Tibial nerve (tissue), 4 donors: ENCODE results near the gene COL6A2. TPM values are rescaled to one million over a fixed set of nuclear protein-coding genes. Genes with fewer than 3 reads are reported as not detected.

ENCODE experiments used
- DNase-seq, 2 donors: peaks; one replicate each; pipeline ENCODE4 v3.0.0-alpha.2; 2019; ENCODE audit warnings: low spot score in 2 of 2
- H3K27ac ChIP-seq, 4 donors: fragments of 200-600 bp; sonication (generic) in 3 of 4; one replicate each; pipeline ENCODE4 v1.5.1; 2017 to 2019; ENCODE audit warnings: mild to moderate bottlenecking in 1 of 4
- H3K27me3 ChIP-seq, 2 donors: fragments of 200-600 bp; sonication (generic) in 1 of 2; one replicate each; pipeline versions ENCODE4 v1.5.1 to v1.6.0; 2017 to 2019
- H3K36me3 ChIP-seq, 3 donors: fragments of 200-600 bp; sonication (generic); one replicate each; pipeline ENCODE4 v1.5.1; 2018 to 2019
- H3K4me1 ChIP-seq, 4 donors: fragments of 200-600 bp; sonication (generic) in 3 of 4; one replicate each; pipeline ENCODE4 v1.5.1; 2017 to 2019
- H3K4me3 ChIP-seq, 4 donors: fragments of 200-600 bp; sonication (generic) in 3 of 4; one replicate each; pipeline ENCODE4 v1.5.1; 2017 to 2019; ENCODE audit warnings: mild to moderate bottlenecking in 1 of 4, moderate library complexity in 1 of 4
- H3K9me3 ChIP-seq, 4 donors: fragments of 200-600 bp; sonication (generic) in 3 of 4; one replicate each; pipeline ENCODE4 v1.5.1; 2017 to 2019
- EP300 ChIP-seq, 2 donors: sonication (generic); formaldehyde crosslinking; IDR thresholded peaks; one replicate each; pipeline ENCODE4 v1.6.1; 2017; ENCODE audit warnings: antibody characterized with exemption in 2 of 2, mild to moderate bottlenecking in 1 of 2
- POLR2A ChIP-seq, 2 donors: fragments of 450-650 bp; IDR thresholded peaks; one replicate each; pipeline ENCODE4 v1.6.1; 2017; ENCODE audit warnings: antibody characterized with exemption in 2 of 2, mild to moderate bottlenecking in 2 of 2, moderate library complexity in 2 of 2
- WGBS, 2 donors: methylation state at CpG; one replicate each; pipeline ENCODE4 v1.1.5; 2018; 5-methylcytosine and 5-hydroxymethylcytosine counted together
- total RNA-seq, 4 donors: library from RNA; depleted of rRNA; stranded (reverse); fragments of >200 nt; gene quantifications; one replicate each; pipeline ENCODE4 v1.1.0, GENCODE V29; 2016
- TF ChIP-seq, protein P1 (sequence below), 5 experiments: fragments of 200-600 bp in 3 of 5; fragments of 450-650 bp in 2 of 5; sonication (generic) in 3 of 5; IDR thresholded peaks; one replicate each; pipeline ENCODE4 v1.5.1; 2016 to 2019; ENCODE audit warnings: antibody characterized with exemption in 5 of 5, mild to moderate bottlenecking in 3 of 5, moderate library complexity in 2 of 5

COL6A2 gene
- total RNA-seq, 4 donors from 2014 or later = 470 to 1,210 (median 744) TPM

- no peak overlapping the region for H3K27ac ChIP-seq
- no peak for DNase-seq
- 85 to 88% methylated on average over 28 to 43 of the region's 45 CpGs for WGBS, 2 donors
These were observed 31.1 kb downstream of the COL6A2 start for GRCh38 chr21:46128933-46129571.

DNA sequence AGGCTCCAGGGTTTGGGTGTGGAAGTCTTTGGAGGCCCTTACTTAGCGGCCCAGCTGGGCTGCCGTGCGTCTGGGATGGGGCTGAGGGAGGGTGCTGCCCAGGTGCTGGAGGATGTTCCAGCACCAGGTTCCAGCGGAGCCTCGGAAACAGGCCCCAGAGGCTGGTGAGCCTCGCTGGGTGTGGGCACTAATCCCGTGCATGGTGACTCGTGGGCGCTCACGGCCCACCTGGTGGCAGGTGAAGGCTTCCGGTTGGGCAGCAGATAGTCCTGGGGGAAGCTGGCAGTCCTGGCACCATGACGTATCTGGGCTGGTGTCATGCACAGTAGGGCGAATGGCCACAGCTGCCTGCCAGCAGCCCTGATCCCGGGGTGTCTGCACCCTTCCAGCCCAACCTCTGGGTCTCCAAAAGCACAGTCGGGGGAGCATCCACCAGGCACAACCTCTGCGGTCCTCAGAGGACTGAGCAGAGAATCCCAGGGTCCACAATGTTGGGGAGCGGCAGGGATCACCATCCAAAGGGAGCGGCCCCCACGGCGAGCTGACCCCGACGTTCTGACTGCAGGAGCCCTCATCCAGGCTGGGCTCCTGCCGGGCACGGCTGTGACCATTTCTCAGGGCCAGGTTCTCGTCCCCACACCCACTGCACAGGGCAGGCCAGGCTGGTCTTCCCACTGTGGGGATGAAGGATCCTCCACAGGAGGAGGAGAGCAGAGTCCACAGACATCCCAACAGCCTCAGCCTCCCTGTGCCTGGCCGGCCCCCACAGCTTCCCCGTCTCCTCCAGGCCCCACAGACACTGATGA is 32.1 kb downstream of the COL6A2 start:
- H3K9me3 ChIP-seq = no peaks in the 10 kb centered on the region
- H3K27me3 ChIP-seq = no peaks in the 10 kb centered on the region
- no peak for TF ChIP-seq EP300 (IDR thresholded peaks at IDR 0.05)
- TF ChIP-seq, protein P1, sequence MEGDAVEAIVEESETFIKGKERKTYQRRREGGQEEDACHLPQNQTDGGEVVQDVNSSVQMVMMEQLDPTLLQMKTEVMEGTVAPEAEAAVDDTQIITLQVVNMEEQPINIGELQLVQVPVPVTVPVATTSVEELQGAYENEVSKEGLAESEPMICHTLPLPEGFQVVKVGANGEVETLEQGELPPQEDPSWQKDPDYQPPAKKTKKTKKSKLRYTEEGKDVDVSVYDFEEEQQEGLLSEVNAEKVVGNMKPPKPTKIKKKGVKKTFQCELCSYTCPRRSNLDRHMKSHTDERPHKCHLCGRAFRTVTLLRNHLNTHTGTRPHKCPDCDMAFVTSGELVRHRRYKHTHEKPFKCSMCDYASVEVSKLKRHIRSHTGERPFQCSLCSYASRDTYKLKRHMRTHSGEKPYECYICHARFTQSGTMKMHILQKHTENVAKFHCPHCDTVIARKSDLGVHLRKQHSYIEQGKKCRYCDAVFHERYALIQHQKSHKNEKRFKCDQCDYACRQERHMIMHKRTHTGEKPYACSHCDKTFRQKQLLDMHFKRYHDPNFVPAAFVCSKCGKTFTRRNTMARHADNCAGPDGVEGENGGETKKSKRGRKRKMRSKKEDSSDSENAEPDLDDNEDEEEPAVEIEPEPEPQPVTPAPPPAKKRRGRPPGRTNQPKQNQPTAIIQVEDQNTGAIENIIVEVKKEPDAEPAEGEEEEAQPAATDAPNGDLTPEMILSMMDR (IDR thresholded peaks at IDR 0.05) = no peak
- no peak for TF ChIP-seq POLR2A (IDR thresholded peaks at IDR 0.05)
- H3K4me3 ChIP-seq = no peak overlapping the region
- no peak for DNase-seq
- H3K4me1 ChIP-seq = no peaks in the 10 kb centered on the region
- H3K27ac ChIP-seq = no peak overlapping the region
- 78 to 86% methylated on average over 16 to 25 of the region's 27 CpGs for WGBS, 2 donors
- H3K36me3 ChIP-seq = peaks cover 0 to 57% (median 0%) of the 10 kb centered on the region in 3 donors

More at GRCh38 chr21:46128933-46129571, 31.1 kb downstream of the COL6A2 start:
- H3K4me3 ChIP-seq = no peak overlapping the region
- peaks cover 0 to 67% (median 0%) of the 10 kb centered on the region in 3 donors for H3K36me3 ChIP-seq
- no peaks in the 10 kb centered on the region for H3K9me3 ChIP-seq
- no peaks in the 10 kb centered on the region for H3K27me3 ChIP-seq
- H3K4me1 ChIP-seq = no peaks in the 10 kb centered on the region
- TF ChIP-seq, protein P1 (IDR thresholded peaks at IDR 0.05) = no peak
- TF ChIP-seq POLR2A (IDR thresholded peaks at IDR 0.05) (no peak), EP300 (IDR thresholded peaks at IDR 0.05) (no peak)

GRCh38 chr21:46130831-46131587 is 33.1 kb downstream of the COL6A2 start:
- H3K27ac ChIP-seq = no peak overlapping the region
- no peak for DNase-seq

GRCh38 chr21:46131588-46131837 is 33.6 kb downstream of the COL6A2 start:
- TF ChIP-seq, protein P1 (IDR thresholded peaks at IDR 0.05) = no peak
- no peak for TF ChIP-seq EP300 (IDR thresholded peaks at IDR 0.05)
- TF ChIP-seq POLR2A (IDR thresholded peaks at IDR 0.05) = no peak
- no peak overlapping the region for H3K27ac ChIP-seq
- H3K27me3 ChIP-seq = no peaks in the 10 kb centered on the region
- H3K4me3 ChIP-seq = no peak overlapping the region
- 88% methylated on average over 4 of the region's 4 CpGs; no CpG with 5 or more reads in 1 of the 2 donors for WGBS, 2 donors
- no peaks in the 10 kb centered on the region for H3K4me1 ChIP-seq
- peaks cover 0 to 42% (median 0%) of the 10 kb centered on the region in 3 donors for H3K36me3 ChIP-seq
- H3K9me3 ChIP-seq = no peaks in the 10 kb centered on the region
- no peak for DNase-seq

More at GRCh38 chr21:46130831-46131587, 33.1 kb downstream of the COL6A2 start:
- Histone ChIP-seq H3K4me1 (no peaks in the 10 kb centered on the region), H3K27me3 (no peaks in the 10 kb centered on the region), H3K4me3 (no peak overlapping the region), H3K36me3 (peaks cover 0 to 47% (median 0%) of the 10 kb centered on the region in 3 donors), H3K9me3 (no peaks in the 10 kb centered on the region)
- 60 to 82% methylated on average over 14 to 16 of the region's 22 CpGs for WGBS, 2 donors
- no peak for TF ChIP-seq POLR2A (IDR thresholded peaks at IDR 0.05)
- TF ChIP-seq, protein P1 (IDR thresholded peaks at IDR 0.05) = no peak
- no peak for TF ChIP-seq EP300 (IDR thresholded peaks at IDR 0.05)
